ENCODE data around the gene MEAF6.

The MEAF6 gene

DNA sequence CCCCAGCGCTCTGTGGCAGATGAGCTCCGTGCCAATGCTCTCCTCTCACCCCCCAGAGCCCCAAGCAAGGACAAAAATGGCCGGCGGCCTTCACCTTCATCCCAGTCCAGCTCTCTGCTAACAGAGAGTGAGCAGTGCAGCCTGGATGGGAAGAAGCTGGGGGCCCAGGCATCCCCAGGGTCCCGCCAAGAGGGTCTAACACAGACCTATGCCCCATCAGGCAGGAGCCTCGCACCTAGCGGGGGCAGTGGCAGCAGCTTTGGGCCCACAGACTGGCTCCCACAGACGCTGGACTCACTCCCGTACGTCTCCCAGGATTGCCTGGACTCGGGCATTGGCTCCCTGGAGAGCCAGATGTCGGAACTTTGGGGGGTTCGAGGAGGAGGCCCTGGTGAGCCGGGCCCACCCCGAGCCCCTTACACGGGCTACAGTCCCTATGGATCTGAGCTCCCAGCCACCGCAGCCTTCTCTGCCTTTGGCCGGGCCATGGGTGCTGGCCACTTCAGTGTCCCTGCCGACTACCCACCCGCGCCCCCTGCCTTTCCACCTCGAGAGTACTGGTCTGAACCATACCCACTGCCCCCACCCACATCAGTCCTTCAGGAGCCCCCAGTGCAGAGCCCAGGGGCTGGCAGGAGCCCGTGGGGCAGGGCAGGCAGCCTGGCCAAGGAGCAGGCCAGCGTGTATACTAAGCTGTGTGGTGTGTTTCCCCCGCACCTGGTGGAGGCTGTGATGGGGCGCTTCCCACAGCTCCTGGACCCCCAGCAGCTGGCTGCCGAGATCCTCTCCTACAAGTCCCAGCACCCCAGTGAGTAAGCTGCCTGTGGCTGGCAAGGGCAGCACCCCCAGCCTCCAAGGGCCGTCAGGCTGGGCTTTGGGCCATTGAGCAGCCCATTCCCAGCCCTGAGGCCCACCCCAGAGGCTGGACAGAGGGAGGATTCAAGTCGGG is 31.5 kb downstream of the MEAF6 start:
- DNase-seq: no peak

- DNase-seq: no peak
These were observed 32.4 kb downstream of the MEAF6 start for GRCh38 chr1:37482004-37482785.

DNA sequence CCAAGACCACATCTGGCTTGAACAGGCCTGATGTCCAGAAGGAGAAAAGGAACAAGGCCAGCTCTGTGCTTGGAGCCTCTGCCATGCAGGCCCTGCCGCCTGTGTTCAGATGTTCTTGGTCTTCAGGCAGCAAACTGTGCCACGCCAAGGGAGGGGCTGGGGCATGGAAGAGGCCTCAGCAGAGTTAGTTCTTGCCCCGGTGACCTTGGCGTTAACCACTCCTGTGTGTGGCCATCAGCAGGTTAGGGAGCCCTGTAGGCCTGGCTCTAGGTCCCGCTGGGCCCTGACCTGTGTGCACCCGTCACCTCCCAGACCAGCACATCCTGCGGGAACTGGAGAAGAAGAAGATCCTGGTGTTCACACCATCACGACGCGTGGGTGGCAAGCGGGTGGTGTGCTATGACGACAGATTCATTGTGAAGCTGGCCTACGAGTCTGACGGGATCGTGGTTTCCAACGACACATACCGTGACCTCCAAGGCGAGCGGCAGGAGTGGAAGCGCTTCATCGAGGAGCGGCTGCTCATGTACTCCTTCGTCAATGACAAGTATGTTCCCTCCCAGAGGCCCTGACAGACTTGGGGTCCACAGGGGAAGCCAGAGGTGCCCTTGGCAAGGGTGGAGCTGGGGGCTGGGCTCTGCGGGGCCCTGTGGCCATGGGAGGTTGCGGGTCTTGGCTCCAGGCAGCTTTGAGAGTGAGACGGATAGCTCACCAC is 33.1 kb downstream of the MEAF6 start:
- no peak for DNase-seq

- no peak for DNase-seq
These were observed 33.8 kb downstream of the MEAF6 start for GRCh38 chr1:37480581-37481288.

DNA sequence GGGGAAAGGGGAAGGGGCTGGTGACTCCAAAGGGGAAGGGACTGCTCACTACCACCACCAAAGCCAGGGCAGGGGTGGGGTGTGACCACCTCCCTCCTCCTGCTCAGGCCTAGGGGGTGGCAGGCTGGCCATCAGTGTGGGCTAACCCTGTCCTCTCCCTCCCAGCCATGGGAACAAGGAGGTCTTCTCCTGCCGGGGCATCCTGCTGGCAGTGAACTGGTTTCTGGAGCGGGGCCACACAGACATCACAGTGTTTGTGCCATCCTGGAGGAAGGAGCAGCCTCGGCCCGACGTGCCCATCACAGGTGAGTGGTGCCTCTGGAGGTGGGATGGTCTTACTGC is 34.5 kb downstream of the MEAF6 start:
- no peak for DNase-seq

- DNase-seq: peak; percentile 67
These were observed 35.1 kb downstream of the MEAF6 start for GRCh38 chr1:37479255-37480124.

DNA sequence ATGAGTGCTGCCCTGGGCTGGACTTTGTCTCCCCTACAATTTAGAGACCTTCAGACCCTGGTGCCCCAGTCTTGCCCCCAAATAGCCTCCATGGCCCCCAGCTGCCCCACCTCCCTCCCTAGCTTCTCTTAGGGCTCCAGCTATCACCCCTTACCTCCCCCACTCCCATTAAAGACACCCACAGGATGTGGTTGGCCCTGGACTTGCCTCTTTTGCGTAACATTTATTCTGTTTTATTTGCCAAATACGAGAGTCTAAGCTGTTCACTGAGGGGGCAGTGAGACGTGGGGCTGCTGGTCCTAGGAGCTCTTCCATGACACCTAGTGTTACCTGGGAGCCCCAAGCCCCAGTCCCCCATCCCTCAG is 35.7 kb downstream of the MEAF6 start:
- DNase-seq: no peak

DNA sequence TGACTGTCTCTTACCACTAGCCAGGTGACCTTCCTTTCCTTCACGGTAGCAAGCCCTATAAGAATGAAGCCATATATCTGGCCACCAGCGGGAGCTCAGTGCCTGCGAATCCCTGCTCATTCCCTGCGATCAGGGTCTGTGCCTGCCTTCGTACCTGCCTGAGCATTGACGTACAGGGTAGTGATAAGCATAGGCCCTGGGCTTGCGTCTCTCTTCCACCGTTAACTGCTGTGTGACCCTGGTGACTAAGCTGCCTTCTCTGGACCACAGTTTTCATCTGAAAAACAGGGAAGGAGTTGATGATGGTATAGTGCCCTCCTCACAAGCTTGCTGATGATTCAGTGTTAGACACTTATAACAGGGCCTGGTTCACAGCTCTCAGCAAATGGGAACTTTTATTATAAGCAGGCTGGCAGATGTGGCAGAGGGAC is 36.1 kb downstream of the MEAF6 start:
- no peak for DNase-seq

DNA sequence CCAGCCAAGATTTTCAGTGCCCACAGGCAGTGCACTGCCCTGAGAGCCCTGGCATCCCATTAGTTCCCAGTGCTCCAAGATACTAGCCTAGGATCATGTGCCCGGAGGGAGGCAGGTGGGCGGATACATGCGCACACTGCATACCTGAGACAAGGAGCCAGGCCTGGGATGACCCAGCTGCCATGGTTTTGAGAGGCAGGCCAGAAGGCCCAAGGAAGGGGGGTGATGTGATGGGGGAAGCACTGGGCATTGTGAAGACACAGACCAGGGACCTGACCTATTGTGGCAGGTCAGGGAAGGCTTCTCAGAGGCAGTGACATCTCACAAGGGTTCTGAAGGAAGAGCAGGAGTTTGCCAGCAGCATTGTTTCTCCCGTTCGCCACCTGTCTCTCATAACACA is 36.6 kb downstream of the MEAF6 start:
- peak; percentile 56 for DNase-seq

- DNase-seq: peak; percentile 86
These were observed 37.2 kb downstream of the MEAF6 start for GRCh38 chr1:37477198-37477931.

GRCh38 chr1:37476460-37477197 is 37.9 kb downstream of the MEAF6 start:
- DNase-seq: peak; percentile 92

GRCh38 chr1:37476087-37476452 is 38.5 kb downstream of the MEAF6 start:
- no peak for DNase-seq

GRCh38 chr1:37475380-37476086 is 39.0 kb downstream of the MEAF6 start:
- peak; percentile 58 for DNase-seq

GRCh38 chr1:37474697-37475379 is 39.7 kb downstream of the MEAF6 start:
- DNase-seq: no peak

DNA sequence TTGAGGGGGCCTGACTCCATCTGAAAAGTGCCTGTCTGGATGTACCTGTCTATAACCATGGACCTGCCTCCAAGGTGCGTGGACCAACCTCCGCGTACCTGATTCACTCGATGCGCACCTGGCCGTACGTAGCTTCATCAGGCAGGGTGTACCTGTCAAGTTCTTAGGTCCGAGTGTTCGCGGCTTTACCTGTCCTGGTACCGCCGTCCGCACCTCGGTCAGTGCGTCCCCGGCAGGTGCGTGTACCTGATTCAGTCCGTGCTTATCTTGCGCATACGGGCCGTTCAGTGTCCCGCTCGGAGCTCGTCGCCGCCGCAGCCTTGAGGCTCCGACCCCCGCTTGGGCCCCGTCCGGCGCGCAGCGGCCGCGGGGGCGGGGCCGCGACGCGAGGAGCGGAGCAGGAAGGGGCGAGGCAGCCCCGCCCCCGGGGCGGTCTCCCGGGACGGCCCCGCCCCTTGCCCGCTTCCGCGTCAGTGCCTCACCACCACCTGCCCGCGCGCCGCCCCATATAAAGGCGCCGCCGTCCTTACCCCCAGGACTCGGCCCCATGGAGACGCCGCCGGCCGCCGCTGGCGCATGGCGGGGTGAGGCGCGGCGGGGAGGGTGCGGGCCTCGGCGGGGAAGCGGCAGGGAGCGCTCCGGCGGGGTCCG is 40.4 kb downstream of the MEAF6 start, which contains the start of gene ZC3H12A:
TSS of gene ZC3H12A (plus strand) at position 535 of the 651 bp plus-strand sequence. CDS start 917 bp downstream, outside the sequence.
- peak; percentile 92 for DNase-seq

GRCh38 chr1:37473431-37474045 is 41.0 kb downstream of the MEAF6 start:
- peak; percentile 69 for DNase-seq

GRCh38 chr1:37472994-37473393 is 41.6 kb downstream of the MEAF6 start:
- DNase-seq: no peak

GRCh38 chr1:37472281-37472680 is 42.3 kb downstream of the MEAF6 start:
- no peak for DNase-seq

All from islet precursor cell (in vitro differentiated cells).